Neural cell (in vitro differentiated cells): ENCODE data around the gene RIN2.

ENCODE experiments used
- EP300 ChIP-seq: fragments of 450-650 bp; conservative IDR thresholded peaks from 2 replicates; pipeline ENCODE4 v1.6.1; 2014; ENCODE audit warnings: antibody characterized with exemption, mild to moderate bottlenecking, moderate library complexity; ENCODE audit not compliant: poor library complexity, severe bottlenecking
- EZH2 ChIP-seq: fragments of 200-600, 300-800 bp; shearing (Covaris generic), sonication (generic); IDR thresholded peaks from 2 replicates; pipeline ENCODE4 v1.6.1; 2014; ENCODE audit warnings: antibody characterized with exemption, low read length, borderline replicate concordance, mild to moderate bottlenecking; ENCODE audit not compliant: insufficient read depth, poor library complexity, severe bottlenecking
- MXI1 ChIP-seq: fragments of 450-650 bp; conservative IDR thresholded peaks from 2 replicates; pipeline ENCODE4 v1.6.1; 2014; ENCODE audit warnings: antibody characterized with exemption, mild to moderate bottlenecking; ENCODE audit not compliant: poor library complexity, severe bottlenecking
- POLR2AphosphoS5 ChIP-seq: IDR thresholded peaks from 2 replicates; pipeline ENCODE4 v1.6.1; 2012
- RAD21 ChIP-seq: fragments of 450-650 bp; conservative IDR thresholded peaks from 2 replicates; pipeline ENCODE4 v1.6.1; 2014; ENCODE audit warnings: antibody characterized with exemption, mild to moderate bottlenecking, moderate library complexity
- REST ChIP-seq: IDR thresholded peaks from 2 replicates; pipeline ENCODE4 v1.6.1; 2012; ENCODE audit warnings: borderline replicate concordance
- SMC3 ChIP-seq: fragments of 450-650 bp; conservative IDR thresholded peaks from 2 replicates; pipeline ENCODE4 v1.6.1; 2014; ENCODE audit warnings: antibody characterized with exemption, mild to moderate bottlenecking, moderate library complexity; ENCODE audit not compliant: poor library complexity
- TAF1 ChIP-seq: IDR thresholded peaks from 2 replicates; pipeline ENCODE4 v1.6.1; 2012; ENCODE audit warnings: low read depth
- TF ChIP-seq, protein P1 (sequence below): fragments of 450-650 bp; IDR thresholded peaks from 2 replicates; pipeline ENCODE4 v1.5.1; 2014; ENCODE audit warnings: antibody characterized with exemption, mild to moderate bottlenecking, moderate library complexity; ENCODE audit not compliant: poor library complexity, severe bottlenecking

DNA sequence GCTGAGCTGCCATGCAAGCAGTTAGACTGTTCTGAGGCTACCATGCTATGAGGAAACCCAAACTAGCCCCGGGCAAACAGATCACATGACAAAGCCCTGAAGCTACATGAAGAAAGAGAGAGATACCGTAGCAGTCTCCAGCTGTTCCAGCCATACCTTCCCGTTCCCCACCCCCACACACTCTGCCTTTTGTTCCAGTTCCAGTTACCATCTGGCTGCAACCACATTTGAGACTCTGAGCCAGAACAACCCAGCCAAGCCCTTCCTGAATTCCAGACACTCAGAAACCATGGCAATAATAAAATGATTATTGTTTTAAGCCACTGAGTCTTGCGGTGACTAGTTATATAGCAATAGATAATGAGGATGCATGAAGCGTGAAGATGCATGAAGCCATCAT is 28.3 kb downstream of the RIN2 start:
- TF ChIP-seq, protein P1, sequence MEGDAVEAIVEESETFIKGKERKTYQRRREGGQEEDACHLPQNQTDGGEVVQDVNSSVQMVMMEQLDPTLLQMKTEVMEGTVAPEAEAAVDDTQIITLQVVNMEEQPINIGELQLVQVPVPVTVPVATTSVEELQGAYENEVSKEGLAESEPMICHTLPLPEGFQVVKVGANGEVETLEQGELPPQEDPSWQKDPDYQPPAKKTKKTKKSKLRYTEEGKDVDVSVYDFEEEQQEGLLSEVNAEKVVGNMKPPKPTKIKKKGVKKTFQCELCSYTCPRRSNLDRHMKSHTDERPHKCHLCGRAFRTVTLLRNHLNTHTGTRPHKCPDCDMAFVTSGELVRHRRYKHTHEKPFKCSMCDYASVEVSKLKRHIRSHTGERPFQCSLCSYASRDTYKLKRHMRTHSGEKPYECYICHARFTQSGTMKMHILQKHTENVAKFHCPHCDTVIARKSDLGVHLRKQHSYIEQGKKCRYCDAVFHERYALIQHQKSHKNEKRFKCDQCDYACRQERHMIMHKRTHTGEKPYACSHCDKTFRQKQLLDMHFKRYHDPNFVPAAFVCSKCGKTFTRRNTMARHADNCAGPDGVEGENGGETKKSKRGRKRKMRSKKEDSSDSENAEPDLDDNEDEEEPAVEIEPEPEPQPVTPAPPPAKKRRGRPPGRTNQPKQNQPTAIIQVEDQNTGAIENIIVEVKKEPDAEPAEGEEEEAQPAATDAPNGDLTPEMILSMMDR: no peak
- TF ChIP-seq RAD21 (no peak), EZH2 (no peak), EP300 (no peak), REST (no peak), TAF1 (no peak), SMC3 (no peak), MXI1 (no peak), POLR2AphosphoS5 (no peak)
